Measurements from ENCODE around the gene PAPPA2.

The PAPPA2 gene

GRCh38 chr1:176854121-176854520 is 391.1 kb downstream of the PAPPA2 start:
- no peak for TF ChIP-seq TAF1 (IDR thresholded peaks at IDR 0.05; ENCODE audit: borderline replicate concordance, low read depth, low read length)
- TF ChIP-seq POLR2A (IDR thresholded peaks at IDR 0.05; ENCODE audit: low read depth, low read length) = no peak
- no peak for TF ChIP-seq POLR2AphosphoS5 (IDR thresholded peaks at IDR 0.05; ENCODE audit: low read depth, low read length)
- DNase-seq (ENCODE audit: insufficient read length) (no peak), FAIRE-seq (no peak)

GRCh38 chr1:176854758-176855745 is 392.1 kb downstream of the PAPPA2 start:
- FAIRE-seq (no peak), DNase-seq (ENCODE audit: insufficient read length) (no peak)
- TF ChIP-seq POLR2AphosphoS5 (IDR thresholded peaks at IDR 0.05; ENCODE audit: low read depth, low read length) (no peak), TAF1 (IDR thresholded peaks at IDR 0.05; ENCODE audit: borderline replicate concordance, low read depth, low read length) (no peak), POLR2A (IDR thresholded peaks at IDR 0.05; ENCODE audit: low read depth, low read length) (no peak)

GRCh38 chr1:176857632-176858031 is 394.7 kb downstream of the PAPPA2 start:
- DNase-seq (ENCODE audit: insufficient read length) = no peak
- no peak for TF ChIP-seq POLR2AphosphoS5 (IDR thresholded peaks at IDR 0.05; ENCODE audit: low read depth, low read length)
- TF ChIP-seq TAF1 (IDR thresholded peaks at IDR 0.05; ENCODE audit: borderline replicate concordance, low read depth, low read length) = no peak
- no peak for TF ChIP-seq POLR2A (IDR thresholded peaks at IDR 0.05; ENCODE audit: low read depth, low read length)

GRCh38 chr1:176858433-176858916 is 395.5 kb downstream of the PAPPA2 start:
- FAIRE-seq = no peak

More at GRCh38 chr1:176857632-176858031, 394.7 kb downstream of the PAPPA2 start:
- no peak for FAIRE-seq

GRCh38 chr1:176863613-176864012 is 400.6 kb downstream of the PAPPA2 start:
- DNase-seq (ENCODE audit: insufficient read length) (no peak), FAIRE-seq (no peak)
- TF ChIP-seq POLR2AphosphoS5 (IDR thresholded peaks at IDR 0.05; ENCODE audit: low read depth, low read length) (no peak), POLR2A (IDR thresholded peaks at IDR 0.05; ENCODE audit: low read depth, low read length) (no peak), TAF1 (IDR thresholded peaks at IDR 0.05; ENCODE audit: borderline replicate concordance, low read depth, low read length) (no peak)

More at GRCh38 chr1:176858433-176858916, 395.5 kb downstream of the PAPPA2 start:
- TF ChIP-seq POLR2AphosphoS5 (IDR thresholded peaks at IDR 0.05; ENCODE audit: low read depth, low read length) (no peak), POLR2A (IDR thresholded peaks at IDR 0.05; ENCODE audit: low read depth, low read length) (no peak), TAF1 (IDR thresholded peaks at IDR 0.05; ENCODE audit: borderline replicate concordance, low read depth, low read length) (no peak)
- DNase-seq (ENCODE audit: insufficient read length) = no peak

- FAIRE-seq (no peak), DNase-seq (ENCODE audit: insufficient read length) (no peak)
- TF ChIP-seq POLR2AphosphoS5 (IDR thresholded peaks at IDR 0.05; ENCODE audit: low read depth, low read length) (no peak), TAF1 (IDR thresholded peaks at IDR 0.05; ENCODE audit: borderline replicate concordance, low read depth, low read length) (no peak)
These were observed 401.2 kb downstream of the PAPPA2 start for GRCh38 chr1:176864211-176864610.

GRCh38 chr1:176866011-176866714 is 403.2 kb downstream of the PAPPA2 start:
- no peak for DNase-seq (ENCODE audit: insufficient read length)
- TF ChIP-seq POLR2AphosphoS5 (IDR thresholded peaks at IDR 0.05; ENCODE audit: low read depth, low read length) = no peak
- TF ChIP-seq POLR2A (IDR thresholded peaks at IDR 0.05; ENCODE audit: low read depth, low read length) = no peak
- no peak for TF ChIP-seq TAF1 (IDR thresholded peaks at IDR 0.05; ENCODE audit: borderline replicate concordance, low read depth, low read length)
- FAIRE-seq = no peak

- FAIRE-seq = no peak
- TF ChIP-seq POLR2A (IDR thresholded peaks at IDR 0.05; ENCODE audit: low read depth, low read length) (no peak), POLR2AphosphoS5 (IDR thresholded peaks at IDR 0.05; ENCODE audit: low read depth, low read length) (no peak), TAF1 (IDR thresholded peaks at IDR 0.05; ENCODE audit: borderline replicate concordance, low read depth, low read length) (no peak)
- DNase-seq (ENCODE audit: insufficient read length) = no peak
These were observed 406.6 kb downstream of the PAPPA2 start for GRCh38 chr1:176869577-176869976.

- TF ChIP-seq TAF1 (IDR thresholded peaks at IDR 0.05; ENCODE audit: borderline replicate concordance, low read depth, low read length) (no peak), POLR2AphosphoS5 (IDR thresholded peaks at IDR 0.05; ENCODE audit: low read depth, low read length) (no peak), POLR2A (IDR thresholded peaks at IDR 0.05; ENCODE audit: low read depth, low read length) (no peak)
- DNase-seq (ENCODE audit: insufficient read length) (no peak), FAIRE-seq (no peak)
These were observed 414.1 kb downstream of the PAPPA2 start for GRCh38 chr1:176876966-176877515.

GRCh38 chr1:176877557-176877956 is 414.6 kb downstream of the PAPPA2 start:
- FAIRE-seq (no peak), DNase-seq (ENCODE audit: insufficient read length) (no peak)
- TF ChIP-seq TAF1 (IDR thresholded peaks at IDR 0.05; ENCODE audit: borderline replicate concordance, low read depth, low read length) (no peak), POLR2AphosphoS5 (IDR thresholded peaks at IDR 0.05; ENCODE audit: low read depth, low read length) (no peak), POLR2A (IDR thresholded peaks at IDR 0.05; ENCODE audit: low read depth, low read length) (no peak)
